Small intestine (tissue), 7 donors: Measurements from ENCODE around the gene TMEM125. TPM values are rescaled to one million over a fixed set of nuclear protein-coding genes. Genes with fewer than 3 reads are reported as not detected.
A peak's percentile ranks its signal among the peaks of the same experiment; 100 is the strongest.

Experiments
- DNase-seq, 2 donors: peaks; one replicate each; pipeline versions ENCODE4 v3.0.0 to v3.0.0-alpha.2; 2013
- FAIRE-seq: peaks from 2 replicates; lab custom pipeline; 2012; peaks lifted over from hg19 to GRCh38; lab: Jason Lieb, UNC
- H3K27ac ChIP-seq, 3 donors: one replicate each; pipeline ENCODE4 v1.5.1; 2013; ENCODE audit warnings: low read length in 2 of 3, mild to moderate bottlenecking in 2 of 3, control low read depth in 1 of 3, inconsistent platforms in 1 of 3, low read depth in 1 of 3, moderate library complexity in 1 of 3
- H3K27me3 ChIP-seq, 3 donors: one replicate each; pipeline ENCODE4 v1.6.1; 2013; ENCODE audit warnings: low read length in 3 of 3, inconsistent platforms in 1 of 3; ENCODE audit not compliant: control insufficient read depth in 3 of 3, insufficient read depth in 3 of 3
- H3K36me3 ChIP-seq, 3 donors: one replicate each; pipeline ENCODE4 v1.6.1; 2013; ENCODE audit warnings: low read length in 3 of 3, inconsistent platforms in 1 of 3, low read depth in 1 of 3, mild to moderate bottlenecking in 1 of 3, moderate library complexity in 1 of 3; ENCODE audit not compliant: control insufficient read depth in 3 of 3, insufficient read depth in 2 of 3
- H3K4me1 ChIP-seq, 3 donors: one replicate each; pipeline ENCODE4 v1.6.1; 2013; ENCODE audit warnings: low read length in 2 of 3, inconsistent platforms in 1 of 3, low read depth in 1 of 3, mild to moderate bottlenecking in 1 of 3, moderate library complexity in 1 of 3; ENCODE audit not compliant: control insufficient read depth in 3 of 3, insufficient read depth in 2 of 3
- H3K4me3 ChIP-seq, 3 donors: one replicate each; pipeline ENCODE4 v1.5.1; 2013; ENCODE audit warnings: low read length in 3 of 3, control low read depth in 1 of 3, inconsistent platforms in 1 of 3, low read depth in 1 of 3, mild to moderate bottlenecking in 1 of 3, moderate library complexity in 1 of 3
- H3K9me3 ChIP-seq, 2 donors: one replicate each; pipeline ENCODE4 v1.6.1; 2013; ENCODE audit warnings: low read depth in 1 of 2, low read length in 1 of 2; ENCODE audit not compliant: control insufficient read depth in 2 of 2, insufficient read depth in 1 of 2
- WGBS, 3 donors: extraction: QIAGEN DNeasy Blood & Tissue Kit; methylation state at CpG; one replicate each; pipeline ENCODE4 v1.1.7; 2013; 5-methylcytosine and 5-hydroxymethylcytosine counted together
- polyA plus RNA-seq, 4 donors: library from polyadenylated mRNA; stranded (reverse) in 3 of 4; unstranded in 1 of 4; fragments of 200-250 nt in 3 of 4; fragments of 120-200 nt in 1 of 4; gene quantifications; one replicate each; pipeline versions ENCODE4 v1.2.1 to v1.2.3, GENCODE V29; 2013
- donor health status: healthy with polysubstance abuse.
- donor health status: control.
- donor health status: control.
- donor health status: Bipolar disorder and iron deficiency.
- donor health status: healthy.

Gene TMEM125
- polyA plus RNA-seq, 4 donors, result 38.3 to 94.3 (median 68.5) TPM

GRCh38 chr1:43312212-43312623, 42.4 kb downstream of the TMEM125 start:
- DNase-seq, result no peak
- Histone ChIP-seq H3K36me3 (peaks cover 0 to 2% (median 0%) of the 10 kb centered on the region in 3 donors), H3K27me3 (no peaks in the 10 kb centered on the region), H3K27ac (no peak overlapping the region), H3K9me3 (no peaks in the 10 kb centered on the region), H3K4me1 (no peaks in the 10 kb centered on the region), H3K4me3 (no peak overlapping the region)
- FAIRE-seq, result no peak
- WGBS, 3 donors, result 86 to 93% (median 91%) methylated on average over 19 of the region's 19 CpGs

DNA sequence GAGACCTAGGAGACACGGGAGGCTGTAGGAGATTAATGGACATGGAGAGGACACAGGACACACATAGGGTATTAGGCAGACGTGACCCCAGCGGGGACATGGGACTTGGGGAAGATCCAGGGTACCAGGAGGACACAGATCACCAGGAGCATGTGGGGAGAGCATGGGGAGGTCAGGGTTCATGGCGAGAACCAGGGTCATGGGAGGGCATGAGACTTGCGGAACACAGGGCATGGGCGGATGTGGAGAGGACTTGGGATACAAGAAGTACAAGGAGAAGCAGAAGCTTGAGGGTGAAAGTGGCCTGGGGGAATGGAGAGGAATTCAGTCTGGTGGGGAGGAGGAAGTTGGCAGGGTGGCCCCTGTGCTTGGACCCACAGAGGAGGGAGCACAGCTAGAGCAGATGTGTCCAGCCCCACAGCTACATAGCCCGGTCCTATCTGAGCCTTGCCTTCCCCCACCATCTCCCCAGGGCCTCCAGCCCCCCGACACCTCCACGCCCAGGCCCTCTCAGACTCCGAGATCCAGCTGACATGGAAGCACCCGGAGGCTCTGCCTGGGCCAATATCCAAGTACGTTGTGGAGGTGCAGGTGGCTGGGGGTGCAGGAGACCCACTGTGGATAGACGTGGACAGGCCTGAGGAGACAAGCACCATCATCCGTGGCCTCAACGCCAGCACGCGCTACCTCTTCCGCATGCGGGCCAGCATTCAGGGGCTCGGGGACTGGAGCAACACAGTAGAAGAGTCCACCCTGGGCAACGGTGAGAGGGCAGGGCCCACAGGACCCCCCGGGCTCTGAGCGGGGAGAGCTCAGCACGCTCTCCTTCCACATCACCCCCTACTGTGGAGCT, 43.1 kb downstream of the TMEM125 start:
- FAIRE-seq (no peak), DNase-seq (no peak)
- WGBS, 3 donors, result 89 to 93% (median 90%) methylated on average over 24 of the region's 24 CpGs
- Histone ChIP-seq H3K9me3 (no peaks in the 10 kb centered on the region), H3K36me3 (peaks cover 0 to 2% (median 0%) of the 10 kb centered on the region in 3 donors), H3K4me3 (no peak overlapping the region), H3K27ac (no peak overlapping the region), H3K4me1 (no peaks in the 10 kb centered on the region), H3K27me3 (no peaks in the 10 kb centered on the region)

DNA sequence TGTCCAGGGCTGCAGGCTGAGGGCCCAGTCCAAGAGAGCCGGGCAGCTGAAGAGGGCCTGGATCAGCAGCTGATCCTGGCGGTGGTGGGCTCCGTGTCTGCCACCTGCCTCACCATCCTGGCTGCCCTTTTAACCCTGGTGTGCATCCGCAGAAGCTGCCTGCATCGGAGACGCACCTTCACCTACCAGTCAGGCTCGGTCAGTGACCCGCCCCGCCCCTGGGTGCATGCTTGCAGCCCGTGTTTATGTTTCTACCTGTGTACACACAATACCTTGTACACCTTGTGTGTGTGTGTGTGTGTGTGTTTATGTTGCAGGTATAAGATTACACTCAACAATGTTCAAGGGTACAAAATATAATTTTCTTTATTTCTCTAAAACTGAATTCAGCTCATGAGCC, 44.0 kb downstream of the TMEM125 start:
- Histone ChIP-seq H3K27ac (no peak overlapping the region), H3K4me3 (no peak overlapping the region), H3K27me3 (no peaks in the 10 kb centered on the region), H3K36me3 (peaks cover 0 to 2% (median 0%) of the 10 kb centered on the region in 3 donors), H3K4me1 (no peaks in the 10 kb centered on the region), H3K9me3 (no peaks in the 10 kb centered on the region)
- FAIRE-seq (no peak), DNase-seq (peak; percentile 33 to 61)
- 26 to 73% (median 48%) methylated on average over 10 of the region's 10 CpGs for WGBS, 3 donors

GRCh38 chr1:43314233-43314632, 44.5 kb downstream of the TMEM125 start:
- Histone ChIP-seq H3K4me1 (no peaks in the 10 kb centered on the region), H3K27me3 (no peaks in the 10 kb centered on the region), H3K4me3 (no peak overlapping the region), H3K36me3 (peaks cover 0 to 2% (median 0%) of the 10 kb centered on the region in 3 donors), H3K27ac (no peak overlapping the region), H3K9me3 (no peaks in the 10 kb centered on the region)
- 85 to 91% (median 90%) methylated on average over 5 of the region's 5 CpGs for WGBS, 3 donors
- no peak for DNase-seq
- FAIRE-seq, result no peak

DNA sequence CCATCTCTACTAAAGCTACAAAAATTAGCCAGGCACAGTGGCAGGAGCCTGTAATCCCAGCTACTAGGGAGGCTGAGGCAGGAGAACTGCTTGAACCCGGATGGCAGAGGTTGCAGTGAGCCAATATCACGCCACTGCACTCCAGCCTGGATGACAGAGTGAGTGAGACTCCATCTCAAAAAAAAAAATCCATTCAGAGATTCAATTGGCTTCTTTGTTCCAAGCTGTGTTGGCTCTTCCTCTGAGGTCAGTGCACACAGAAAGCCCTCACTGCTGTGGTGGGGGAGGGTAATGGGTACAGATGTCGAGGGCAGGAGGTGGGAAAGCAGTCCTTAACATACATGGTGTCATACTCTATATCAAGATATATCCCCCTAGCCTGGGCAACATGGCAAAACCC, 45.7 kb downstream of the TMEM125 start:
- FAIRE-seq (no peak), DNase-seq (no peak)
- no peaks in the 10 kb centered on the region for H3K4me1 ChIP-seq
- H3K27me3 ChIP-seq, result no peaks in the 10 kb centered on the region
- H3K27ac ChIP-seq, result no peak overlapping the region
- H3K9me3 ChIP-seq, result no peaks in the 10 kb centered on the region
- 78 to 91% (median 80%) methylated on average over 3 of the region's 3 CpGs for WGBS, 3 donors
- peaks cover 0 to 2% (median 0%) of the 10 kb centered on the region in 3 donors for H3K36me3 ChIP-seq
- no peak overlapping the region for H3K4me3 ChIP-seq

DNA sequence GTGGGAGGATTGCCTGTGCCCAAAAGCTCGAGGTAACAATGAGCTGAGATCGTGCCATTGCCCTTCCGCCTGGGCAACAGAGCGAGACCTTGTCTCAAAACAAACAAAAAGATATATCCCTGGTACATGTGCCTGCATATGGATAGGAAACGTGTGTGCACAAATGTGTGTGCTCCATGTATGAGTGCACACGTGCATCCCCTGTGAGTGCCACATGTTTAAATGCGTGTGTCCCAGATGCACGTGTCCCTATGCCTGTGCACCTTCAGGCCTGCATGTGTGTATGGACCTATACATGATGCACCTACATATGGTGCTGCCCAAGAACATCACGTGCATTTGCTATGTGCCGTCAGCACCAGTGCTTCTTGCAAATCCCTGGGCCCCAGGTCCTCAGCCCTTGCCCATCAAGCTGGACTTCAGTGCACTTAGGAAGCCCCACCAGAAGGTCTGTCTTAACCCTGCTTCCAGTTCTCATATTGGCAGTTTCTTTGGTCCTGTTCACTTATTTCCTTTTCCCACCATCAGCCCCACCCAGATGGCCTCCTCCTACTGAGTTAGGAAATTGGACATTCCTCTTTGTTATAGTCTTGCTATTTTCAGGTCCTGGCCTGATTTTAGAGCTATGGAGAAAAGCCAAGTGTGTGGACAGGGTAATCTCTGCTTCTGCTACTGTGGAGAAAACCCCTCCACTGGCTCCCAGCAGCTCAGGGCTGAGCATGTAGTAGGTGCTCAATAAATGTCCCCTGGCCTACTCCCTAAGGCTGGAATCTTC, 46.4 kb downstream of the TMEM125 start:
- DNase-seq (no peak), FAIRE-seq (no peak)
- 89 to 92% (median 91%) methylated on average over 10 of the region's 10 CpGs for WGBS, 3 donors

DNA sequence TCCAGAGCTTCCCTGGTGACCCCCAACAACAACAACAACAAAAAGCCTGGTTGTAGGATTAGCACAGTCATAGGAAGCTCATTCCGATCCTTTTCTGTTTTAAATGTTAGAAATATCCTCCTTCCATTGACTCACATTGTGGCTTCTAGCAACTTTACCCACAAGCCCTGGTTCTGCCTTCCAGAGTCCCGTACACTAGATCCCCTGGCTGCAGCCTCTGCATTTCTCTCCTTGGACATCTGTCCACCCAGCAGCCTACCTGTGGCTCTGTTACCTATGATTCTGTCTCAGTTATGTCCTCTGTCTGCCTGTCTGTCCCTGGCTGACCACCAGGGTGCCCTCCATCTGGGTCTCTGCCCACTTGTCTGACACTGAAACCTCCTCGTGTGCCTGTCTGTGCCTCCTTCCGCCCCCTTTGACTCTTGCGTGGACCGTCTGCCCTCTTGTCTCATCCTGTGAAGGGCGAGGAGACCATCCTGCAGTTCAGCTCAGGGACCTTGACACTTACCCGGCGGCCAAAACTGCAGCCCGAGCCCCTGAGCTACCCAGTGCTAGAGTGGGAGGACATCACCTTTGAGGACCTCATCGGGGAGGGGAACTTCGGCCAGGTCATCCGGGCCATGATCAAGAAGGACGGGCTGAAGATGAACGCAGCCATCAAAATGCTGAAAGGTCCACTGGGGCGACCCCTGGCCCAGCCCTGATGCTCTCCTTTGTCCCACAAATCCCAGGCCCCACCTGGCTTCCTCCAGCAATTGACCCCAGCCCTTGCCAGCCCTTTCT, 47.1 kb downstream of the TMEM125 start:
- no peaks in the 10 kb centered on the region for H3K27me3 ChIP-seq
- H3K9me3 ChIP-seq, result no peaks in the 10 kb centered on the region
- no peak overlapping the region for H3K4me3 ChIP-seq
- WGBS, 3 donors, result 87 to 90% (median 90%) methylated on average over 16 of the region's 16 CpGs
- peaks cover 0 to 3% (median 0%) of the 10 kb centered on the region in 3 donors for H3K36me3 ChIP-seq
- no peaks in the 10 kb centered on the region for H3K4me1 ChIP-seq
- no peak overlapping the region for H3K27ac ChIP-seq
- FAIRE-seq (no peak), DNase-seq (no peak)

More for the DNA sequence above, 46.4 kb downstream of the TMEM125 start:
- H3K27me3 ChIP-seq, result no peaks in the 10 kb centered on the region
- no peak overlapping the region for H3K4me3 ChIP-seq
- H3K36me3 ChIP-seq, result peaks cover 0 to 2% (median 0%) of the 10 kb centered on the region in 3 donors
- H3K4me1 ChIP-seq, result no peaks in the 10 kb centered on the region
- H3K27ac ChIP-seq, result no peak overlapping the region
- no peaks in the 10 kb centered on the region for H3K9me3 ChIP-seq
